Measurements from ENCODE around the gene NATD1. TPM values are rescaled to one million over a fixed set of nuclear protein-coding genes. Genes with fewer than 3 reads are reported as not detected.

NATD1 gene
- total RNA-seq, 1 experiment from 2014 or later = 3.1 TPM

GRCh38 chr17:21282231-21282630 lies 29.0 kb upstream of the NATD1 start:
- ChIA-PET CTCF (interaction anchor here (0.5 to 0.9 kb wide), 4 partner anchors 19 to 239 kb away, joined by 3 read pairs; no protein-coding TSS in a partner anchor), POLR2A (interaction anchor here (0.8 kb wide), 1 partner anchor 24 kb away, joined by 3 read pairs; no protein-coding TSS in a partner anchor), RAD21 (ENCODE audit: low non-redundant PET in 1 of 2, low total read pairs in 2 of 2, uncharacterized antibody in 2 of 2, unreplicated experiment in 2 of 2) (no interaction called here)
- H3K9me2 ChIP-seq (ENCODE audit: insufficient read depth) = no peaks in the 10 kb centered on the region
- H3K4me2 ChIP-seq (ENCODE audit: low read length) = peak overlapping the region; percentile 99
- BruUV-seq (replicated peaks) = no TSS peak
- ATAC-seq = peak; percentile 26
- H3K4me1 ChIP-seq (ENCODE audit: control insufficient read depth in 1 of 2, insufficient read depth in 2 of 2, low read length in 2 of 2) = peaks cover 47 to 73% of the 10 kb centered on the region in 2 experiments
- peaks cover 27% of the 10 kb centered on the region for H3K79me2 ChIP-seq (ENCODE audit: insufficient read depth, low read length)
- no peaks in the 10 kb centered on the region for H3K9me3 ChIP-seq (ENCODE audit: control insufficient read depth in 1 of 2, insufficient read depth in 1 of 2, low read depth in 1 of 2, low read length in 2 of 2)
- no peaks in the 10 kb centered on the region for H3K27me3 ChIP-seq (ENCODE audit: insufficient read depth, low read length)
- H2AFZ ChIP-seq (ENCODE audit: low read depth, low read length, poor library complexity, severe bottlenecking) = no peak overlapping the region
- peak overlapping the region in 1 of 2 experiments; percentile 10; a peak in 1 of 4 replicates for H3K4me3 ChIP-seq (replicated peaks in 1 of 2; ENCODE audit: low read depth in 1 of 2, low read length in 2 of 2)
- intact Hi-C loops (cut with micrococcal nuclease) = loop anchor here (10.0 kb wide), 1 partner anchor 173 kb away; no protein-coding TSS in a partner anchor
- H4K20me1 ChIP-seq (ENCODE audit: insufficient read depth) = no peaks in the 10 kb centered on the region
- no peaks in the 10 kb centered on the region for H3K36me3 ChIP-seq (ENCODE audit: control insufficient read depth in 1 of 2, insufficient read depth in 2 of 2, low read length in 2 of 2)
- peak overlapping the region; percentile 96 for H3K9ac ChIP-seq (ENCODE audit: low read length)
- peak; percentile 67 for DNase-seq (ENCODE audit: low read depth, low spot score)
- H3K27ac ChIP-seq (ENCODE audit: low read depth, low read length) = peak overlapping the region; percentile 44; the same call in 1 of the 2 replicates
- TF ChIP-seq MAX (IDR thresholded peaks at IDR 0.05) (no peak), SRF (IDR thresholded peaks at IDR 0.05; ENCODE audit: low read depth) (no peak), FOSL1 (IDR thresholded peaks at IDR 0.05; ENCODE audit: low read depth) (peak; percentile 79), POLR2AphosphoS5 (IDR thresholded peaks at IDR 0.05; ENCODE audit: low read depth, low read length) (peak; percentile 42; the same call in 1 of the 2 replicates), ZBTB33 (IDR thresholded peaks at IDR 0.05; ENCODE audit: extremely low read depth, insufficient replicate concordance, low read length) (no peak), ZFX (IDR thresholded peaks at IDR 0.05) (no peak), EZH2 (IDR thresholded peaks at IDR 0.05) (no peak), POLR2A (IDR thresholded peaks at IDR 0.05; ENCODE audit: borderline replicate concordance, extremely low read depth, insufficient read depth, insufficient read length) (no peak), SIN3A (IDR thresholded peaks at IDR 0.05; ENCODE audit: low read depth) (peak; percentile 68; the same call in 1 of the 2 replicates), CEBPB (IDR thresholded peaks at IDR 0.05; ENCODE audit: low read depth) (no peak), YY1 (IDR thresholded peaks at IDR 0.05; ENCODE audit: extremely low read depth, insufficient replicate concordance, low read depth, low read length) (peak; percentile 21), EZH2phosphoT487 (IDR thresholded peaks at IDR 0.05; ENCODE audit: borderline replicate concordance) (no peak), ELF1 (IDR thresholded peaks at IDR 0.05; ENCODE audit: borderline replicate concordance, low read depth) (no peak), CBX3 (IDR thresholded peaks at IDR 0.05; ENCODE audit: low read depth) (no peak), REST (IDR thresholded peaks at IDR 0.05; ENCODE audit: low read depth) (no peak), ZNF274 (IDR thresholded peaks at IDR 0.05; ENCODE audit: low read depth, low read length) (no peak), ATF3 (IDR thresholded peaks at IDR 0.05) (no peak), CTCF (IDR thresholded peaks at IDR 0.05 in 2 of 3, conservative IDR thresholded peaks at IDR 0.05 in 1 of 3; ENCODE audit: borderline replicate concordance in 1 of 3, insufficient read depth in 1 of 3, low read depth in 2 of 3, low read length in 2 of 3) (no peak), JUND (IDR thresholded peaks at IDR 0.05) (peak; percentile 82), EGR1 (IDR thresholded peaks at IDR 0.05; ENCODE audit: low read depth) (no peak), TCF7L2 (IDR thresholded peaks at IDR 0.05; ENCODE audit: borderline replicate concordance, extremely low read depth, insufficient read depth, insufficient read length) (peak; percentile 80)
